ENCODE data around the gene IMPDH2.

Gene IMPDH2

DNA sequence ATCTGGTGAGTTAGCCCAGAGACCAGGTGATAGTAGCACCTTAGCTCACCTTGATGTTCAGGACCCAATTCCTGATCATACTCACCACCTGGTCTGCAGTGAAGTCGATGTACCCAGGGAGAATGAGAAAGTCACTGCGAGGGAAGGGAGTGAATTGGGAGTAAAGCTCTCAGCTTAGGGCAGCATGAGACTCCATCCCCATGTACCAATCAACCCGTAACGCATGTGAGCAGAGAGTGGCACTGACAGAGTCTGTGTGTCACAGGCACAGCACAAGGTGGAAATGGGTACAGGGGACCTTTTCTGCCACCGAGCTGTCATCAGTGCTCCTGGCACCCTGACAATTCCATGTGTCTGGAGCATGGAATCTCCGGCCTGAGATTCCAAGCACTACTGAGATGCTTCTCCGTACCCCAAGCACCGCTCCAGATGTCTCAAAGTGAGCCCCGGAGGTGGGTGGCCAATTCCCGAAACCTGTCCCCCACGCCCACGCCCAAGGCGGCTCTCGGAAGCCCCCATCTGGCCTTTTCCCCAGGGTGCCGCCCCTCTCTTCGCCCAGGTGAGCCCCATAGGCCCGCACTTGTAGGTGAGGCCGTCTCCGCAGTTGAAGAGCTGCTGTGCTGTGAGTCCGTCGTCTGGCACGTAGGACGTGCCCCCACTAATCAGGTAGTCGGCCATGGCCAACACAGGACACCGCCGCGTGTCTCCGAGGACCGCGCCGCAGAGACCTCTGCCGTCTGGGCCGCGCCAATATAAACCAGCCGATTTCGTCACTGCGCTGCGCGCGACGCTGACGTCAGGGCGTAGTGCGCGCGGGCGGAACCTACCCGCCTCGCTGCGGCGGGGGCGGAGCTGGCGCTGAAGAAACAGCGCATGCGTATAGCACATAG, at the start of gene IMPDH2:
TSS of gene IMPDH2 (minus strand) at position 726 of the 890 bp plus-strand sequence. CDS start at position 678, 48 bp downstream.
- DNase-seq = peak; percentile 91

DNA sequence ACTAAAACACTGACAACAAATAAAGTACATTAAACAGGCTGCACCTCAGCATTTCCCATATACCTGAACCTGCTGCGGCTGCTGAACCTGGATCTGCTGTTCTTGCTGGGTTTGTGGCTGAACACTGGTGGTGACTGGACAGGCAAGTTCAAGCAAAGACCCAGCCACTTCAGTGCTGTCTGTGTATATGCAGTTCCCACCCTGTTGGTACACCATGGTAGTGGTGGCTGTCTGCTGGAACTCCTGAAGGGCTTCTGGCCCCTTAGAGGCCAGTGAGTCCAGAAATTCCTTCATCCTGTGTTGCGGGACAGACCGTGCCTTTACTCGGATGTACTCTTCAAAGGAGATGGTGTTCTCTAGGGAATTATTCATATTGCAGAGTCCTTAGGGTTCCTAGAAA, 47.4 kb upstream of the IMPDH2 start:
- no peak for DNase-seq

DNA sequence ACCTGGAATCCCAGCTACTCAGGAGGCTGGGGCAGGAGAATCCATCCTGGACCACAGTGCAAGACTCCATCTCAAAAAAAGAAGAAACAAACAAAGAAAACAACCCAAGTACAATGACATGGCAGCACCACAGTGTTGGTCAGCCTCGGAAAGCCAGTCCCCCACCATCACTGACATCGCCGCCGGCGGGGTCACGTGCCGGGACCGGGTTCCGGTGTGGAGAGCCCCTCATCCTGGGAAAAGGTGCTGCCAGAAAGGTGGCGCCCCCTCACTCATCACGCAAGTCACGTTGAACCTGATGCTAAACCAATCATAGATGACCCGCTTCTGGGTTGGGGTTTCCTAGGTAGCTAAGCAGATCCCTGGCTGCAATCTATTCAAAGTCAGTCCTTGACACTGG, 46.9 kb upstream of the IMPDH2 start:
- DNase-seq = no peak

DNA sequence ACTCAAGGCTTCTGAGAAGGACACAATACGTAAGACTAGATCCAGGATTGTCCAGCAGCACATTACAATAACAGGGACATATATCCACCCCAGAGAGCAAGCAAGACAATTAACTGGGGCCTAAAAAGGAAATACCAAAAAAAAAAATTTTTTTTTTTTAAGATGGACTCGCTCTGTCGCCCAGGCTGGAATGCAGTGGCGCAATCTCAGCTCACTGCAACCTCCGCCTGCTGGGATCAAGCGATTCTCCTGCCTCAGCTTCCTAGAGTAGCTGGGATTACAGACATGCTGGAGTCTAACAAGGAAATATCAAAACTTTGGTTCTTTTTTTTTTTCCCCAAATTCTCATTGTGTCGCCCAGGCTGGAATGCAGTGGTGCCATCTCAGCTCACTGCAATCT, 28.8 kb upstream of the IMPDH2 start:
- no peak for DNase-seq

DNA sequence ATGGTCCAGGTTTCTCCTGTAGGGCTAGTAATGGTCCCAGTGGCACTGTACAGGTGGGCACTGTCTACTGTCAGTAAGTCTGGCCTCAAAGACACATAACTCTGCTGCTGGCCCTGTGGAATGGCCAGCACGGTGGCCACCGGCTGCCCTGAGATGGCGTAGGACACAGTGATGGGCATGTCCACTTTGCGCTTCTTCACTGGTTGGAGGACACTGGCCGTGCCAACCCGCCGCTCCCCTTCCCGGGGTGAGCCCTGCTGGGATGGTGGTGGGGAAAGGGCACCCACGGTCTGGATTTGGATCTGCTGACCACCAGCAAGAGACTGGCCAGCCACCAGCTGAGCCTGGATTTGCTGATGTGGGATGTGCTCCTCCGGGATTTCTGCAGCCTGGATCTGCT, 28.1 kb upstream of the IMPDH2 start:
- no peak for DNase-seq

DNA sequence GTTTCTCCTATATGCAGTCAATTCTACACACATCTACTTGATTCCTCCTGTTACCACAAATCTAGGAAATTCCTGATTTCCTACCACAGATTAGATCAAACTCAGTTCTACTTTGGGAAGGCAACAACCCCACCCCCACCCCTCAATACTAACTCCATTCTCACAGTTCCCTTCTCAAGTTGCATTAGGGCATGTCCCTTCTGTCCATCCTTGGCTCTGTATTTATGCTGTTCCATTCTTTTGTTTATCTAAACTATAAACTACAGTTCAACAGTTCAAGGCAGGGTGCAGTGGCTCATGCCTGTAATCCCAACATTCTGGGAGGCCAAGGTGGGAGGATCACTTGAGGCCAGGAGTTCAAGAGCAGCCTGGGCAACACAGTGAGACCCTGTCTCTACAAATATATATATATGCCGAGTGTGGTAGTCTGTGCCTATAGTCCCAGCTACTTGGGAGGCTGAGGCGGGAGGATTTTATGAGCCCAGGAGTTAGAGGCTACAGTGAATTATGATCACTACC, 25.2 kb upstream of the IMPDH2 start:
- no peak for DNase-seq

DNA sequence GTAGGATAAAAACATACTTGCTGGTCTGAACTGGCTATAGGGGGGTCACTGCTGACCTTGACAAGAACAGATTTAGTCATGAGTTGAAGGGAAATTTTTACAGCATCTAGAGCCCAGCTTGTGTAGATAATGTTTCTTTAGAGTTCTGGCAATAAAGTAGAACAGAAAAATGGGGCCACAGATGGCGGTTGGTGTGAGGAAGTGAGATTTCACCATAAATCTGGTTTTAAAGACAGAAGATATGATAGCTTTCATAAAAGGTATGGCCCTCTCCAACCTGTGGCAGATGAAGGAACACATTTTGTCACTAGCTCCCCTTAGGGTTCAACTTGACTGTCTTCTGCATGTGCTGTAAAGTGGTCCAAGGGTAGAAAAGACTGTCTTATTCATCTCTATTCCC, 24.3 kb upstream of the IMPDH2 start:
- no peak for DNase-seq

DNA sequence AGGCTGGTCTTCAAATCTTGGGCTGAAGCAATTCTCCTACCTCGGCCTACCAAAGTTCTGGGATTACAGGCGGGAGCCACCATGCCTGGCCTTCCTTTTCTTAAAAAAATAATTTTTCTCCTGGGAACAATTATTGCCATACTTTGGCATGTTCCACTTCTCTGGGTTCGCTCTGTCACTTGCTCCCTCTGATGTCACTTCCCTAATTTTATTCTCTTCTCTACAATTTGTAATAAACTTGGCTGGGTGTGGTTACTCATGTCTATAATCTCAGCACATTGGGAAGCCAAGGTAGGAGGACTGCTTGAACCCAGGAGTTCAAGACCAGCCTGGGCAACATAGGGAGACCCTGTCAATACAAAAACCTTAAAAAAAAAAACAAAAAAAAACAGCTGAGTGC, 6.1 kb upstream of the IMPDH2 start:
- no peak for DNase-seq

DNA sequence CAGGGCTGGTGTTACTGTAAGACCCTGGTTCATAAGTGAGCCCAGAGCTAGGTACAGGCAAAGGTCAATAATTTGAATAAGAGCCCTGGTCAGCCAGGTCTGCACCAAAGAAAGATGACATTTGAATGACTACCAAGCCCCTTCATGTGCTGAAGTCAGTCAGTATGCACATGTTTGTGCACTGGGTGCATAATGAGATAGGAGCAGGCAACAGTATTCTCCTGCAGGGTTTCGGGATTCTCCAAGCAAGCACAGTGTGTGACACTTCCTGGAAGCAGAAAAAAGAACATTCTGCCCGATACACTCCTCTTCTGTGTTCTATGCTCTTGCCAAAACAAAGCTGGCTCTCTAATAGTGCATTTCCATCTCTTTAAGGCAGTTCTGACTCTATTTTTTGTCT, 5.5 kb upstream of the IMPDH2 start:
- no peak for DNase-seq

DNA sequence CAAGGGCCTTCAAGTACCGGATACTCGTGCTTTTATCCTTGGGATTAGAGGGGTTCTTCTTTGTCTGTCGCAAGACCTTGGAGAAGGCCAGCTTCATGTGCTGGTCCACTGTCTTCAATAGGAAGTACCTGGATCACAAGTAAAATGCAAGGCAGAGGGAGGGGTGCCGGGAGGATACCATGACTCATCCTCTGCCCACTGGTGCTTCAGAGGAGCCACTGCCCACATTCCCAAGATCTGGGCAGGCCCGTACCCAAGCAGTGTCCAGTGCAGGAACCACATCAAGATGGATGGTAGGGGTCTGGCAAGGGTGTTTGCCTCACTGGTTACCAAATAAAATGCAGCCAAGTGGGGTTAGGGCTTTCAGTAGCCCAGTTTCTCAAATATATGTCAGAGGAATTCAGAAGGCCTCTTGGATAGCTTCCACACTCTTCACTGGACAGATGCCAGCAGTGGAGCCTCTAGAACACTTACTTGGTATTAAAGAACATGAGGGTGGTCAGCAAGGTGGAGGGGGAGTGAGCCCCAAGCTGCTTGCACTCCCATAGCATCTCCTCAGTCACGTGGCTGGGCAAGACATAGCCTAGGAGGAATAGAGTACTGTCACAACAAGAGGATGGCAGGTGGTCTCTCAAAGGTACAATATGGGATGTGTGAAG, 3.6 kb upstream of the IMPDH2 start:
- DNase-seq = peak; percentile 45

DNA sequence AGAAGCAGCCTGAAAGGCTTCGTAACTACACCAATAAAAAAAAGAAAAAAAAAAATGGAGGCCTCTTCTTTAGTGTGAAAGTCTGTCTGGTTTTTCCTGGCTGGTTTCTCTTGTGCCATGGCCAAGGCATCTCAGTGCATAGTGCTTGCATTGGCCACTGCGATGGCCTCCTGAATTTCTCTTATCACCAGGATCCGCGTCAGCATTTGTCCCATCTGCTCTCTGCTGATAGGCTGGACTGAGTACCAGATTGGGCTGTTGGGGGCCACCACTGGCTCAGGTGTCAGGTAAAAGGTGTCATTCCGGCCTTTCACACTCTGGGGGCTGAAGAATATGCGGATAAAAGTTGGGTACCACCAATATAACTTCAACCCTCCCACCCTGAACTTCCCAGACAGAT, 1.1 kb upstream of the IMPDH2 start:
- DNase-seq = no peak

DNA sequence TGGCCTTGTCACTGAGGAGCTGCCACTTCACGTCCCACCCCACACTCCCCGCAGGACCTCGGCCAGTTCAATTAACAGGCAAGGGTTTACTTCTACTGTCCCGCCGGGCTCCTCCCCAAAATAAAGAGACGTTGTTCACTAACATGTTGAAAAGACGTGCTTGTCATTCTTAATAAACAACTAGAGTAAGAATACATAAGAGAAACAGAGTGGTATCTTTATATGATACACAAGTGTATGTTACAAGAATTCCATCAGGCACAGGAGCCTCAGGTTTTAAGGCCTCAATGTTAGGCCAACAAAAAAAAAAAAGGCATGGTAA, 326 bp upstream of the IMPDH2 start:
- DNase-seq = no peak

DNA sequence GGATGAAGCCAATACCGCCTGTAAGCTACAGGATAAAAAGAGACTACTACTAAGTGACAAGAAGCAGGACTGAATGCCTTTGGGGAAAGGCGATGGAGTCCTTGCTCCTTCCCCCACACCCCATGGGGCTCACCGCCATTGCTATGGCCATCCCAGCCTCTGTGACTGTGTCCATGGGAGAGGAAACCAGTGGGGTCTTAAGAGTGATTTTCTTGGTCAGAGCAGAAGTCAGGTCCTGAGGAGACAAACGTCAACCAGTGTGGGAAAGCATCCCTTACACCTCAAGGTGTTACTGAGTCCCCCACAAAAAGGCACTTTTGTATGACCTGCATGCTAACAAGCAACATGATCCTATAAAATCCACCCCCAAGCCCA, 913 bp downstream of the IMPDH2 start:
- no peak for DNase-seq

DNA sequence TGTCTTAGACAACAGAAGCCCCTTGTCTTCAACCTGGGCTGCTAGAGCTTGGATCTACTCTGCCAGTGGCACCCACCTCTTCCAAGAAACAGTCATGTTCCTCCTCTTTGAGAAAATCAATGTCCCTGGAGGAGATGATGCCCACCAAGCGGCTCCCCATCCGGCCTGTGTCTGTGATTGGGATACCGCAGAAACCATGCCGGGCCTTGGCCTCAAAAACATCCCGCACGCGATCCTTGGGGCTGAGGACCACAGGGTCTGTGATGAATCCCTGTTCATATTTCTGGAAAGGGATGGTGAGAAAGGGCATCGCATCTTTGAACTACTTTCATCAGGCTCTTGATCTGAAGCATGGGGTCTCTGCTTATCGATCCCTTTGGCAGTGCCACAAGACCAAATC, 1.6 kb downstream of the IMPDH2 start:
- DNase-seq = no peak

DNA sequence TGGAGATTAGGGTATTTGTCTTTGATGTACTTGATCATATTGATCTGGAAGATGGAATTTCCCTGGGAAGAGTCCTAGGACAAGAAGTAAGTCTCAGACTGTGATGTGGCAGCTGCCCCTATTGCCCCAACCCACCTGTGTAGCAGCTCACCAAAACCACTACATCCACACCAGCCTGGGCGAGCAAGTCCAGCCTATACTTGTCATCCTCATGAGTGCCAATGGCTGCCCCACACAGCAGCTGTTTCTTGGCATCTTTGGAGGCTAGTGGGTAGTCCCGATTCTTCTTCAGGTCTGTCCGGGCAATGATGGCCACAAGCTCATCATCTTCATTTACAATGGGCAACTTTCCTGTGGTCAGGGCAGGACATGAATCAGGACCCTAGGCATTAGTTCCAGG, 2.7 kb downstream of the IMPDH2 start:
- DNase-seq = no peak

DNA sequence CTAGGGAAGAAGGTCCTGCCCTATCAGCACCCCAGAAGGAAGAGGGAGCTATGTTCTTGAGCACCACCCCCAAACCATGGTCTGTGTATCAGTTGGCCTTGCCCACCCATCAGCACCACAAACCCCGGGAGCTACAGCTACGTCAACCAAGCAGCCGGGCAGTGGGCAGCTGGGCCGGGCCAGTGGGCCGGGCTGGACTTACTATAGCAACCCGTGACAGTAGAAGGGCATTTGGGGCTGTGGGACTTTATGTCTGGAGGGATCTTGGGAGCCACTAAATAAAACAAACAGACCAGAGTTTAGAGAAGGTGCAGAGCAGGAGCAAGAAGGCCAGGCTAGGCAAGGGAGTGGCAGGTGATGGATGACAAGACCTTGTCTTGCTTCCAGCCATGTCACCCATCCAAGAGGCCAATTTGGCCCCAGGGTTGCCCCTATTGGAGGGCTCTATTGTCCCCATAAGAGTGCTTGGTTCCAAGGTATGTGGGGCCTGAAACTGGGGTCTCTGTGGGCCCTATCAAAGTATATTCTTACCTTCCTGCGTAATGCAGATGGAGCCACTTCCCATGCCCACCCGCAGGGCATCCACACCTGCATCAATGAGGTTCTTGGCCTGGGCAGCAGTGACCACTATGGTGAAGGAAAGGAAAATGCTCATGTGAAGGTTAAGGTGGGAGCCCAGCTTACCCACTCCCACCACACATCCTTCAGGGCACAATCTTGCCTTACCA, 3.2 kb downstream of the IMPDH2 start:
- DNase-seq = no peak

DNA sequence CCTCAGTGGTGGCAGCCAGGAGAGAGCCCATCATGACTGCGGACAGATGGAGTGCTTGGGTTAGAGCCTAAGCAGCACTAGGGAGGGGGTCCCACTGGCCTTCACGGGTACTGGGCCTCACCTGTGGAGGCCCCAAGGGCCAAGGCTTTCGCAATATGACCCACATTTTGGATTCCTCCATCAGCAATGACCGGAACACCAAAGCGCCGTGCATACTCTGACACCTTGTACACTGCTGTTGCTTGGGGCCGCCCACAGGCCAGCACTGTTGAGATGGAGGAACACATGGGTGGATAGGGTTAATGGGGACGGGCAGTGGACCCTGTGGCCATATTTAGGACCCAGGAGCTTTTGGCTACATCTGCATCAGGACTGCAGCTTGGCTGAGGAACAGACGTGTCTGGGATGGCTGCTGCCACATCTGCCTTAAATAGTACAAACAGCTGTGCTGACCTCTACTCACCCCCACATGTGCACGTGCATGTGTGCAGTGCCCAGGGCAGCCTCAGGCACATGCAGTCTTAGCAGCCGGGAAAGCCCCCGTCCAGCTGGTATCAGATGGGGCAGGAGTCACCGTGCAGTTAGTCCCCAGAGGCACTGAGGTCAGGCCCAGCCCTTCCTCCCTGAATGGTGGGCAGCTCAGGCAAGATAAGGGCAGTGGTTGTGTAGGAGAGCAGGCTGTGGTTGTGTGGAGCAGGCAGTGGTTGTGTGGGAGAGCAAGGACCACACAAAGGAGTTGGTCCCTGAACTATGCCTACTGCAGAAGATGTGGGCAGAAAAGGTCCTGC, 4.0 kb downstream of the IMPDH2 start:
- no peak for DNase-seq

DNA sequence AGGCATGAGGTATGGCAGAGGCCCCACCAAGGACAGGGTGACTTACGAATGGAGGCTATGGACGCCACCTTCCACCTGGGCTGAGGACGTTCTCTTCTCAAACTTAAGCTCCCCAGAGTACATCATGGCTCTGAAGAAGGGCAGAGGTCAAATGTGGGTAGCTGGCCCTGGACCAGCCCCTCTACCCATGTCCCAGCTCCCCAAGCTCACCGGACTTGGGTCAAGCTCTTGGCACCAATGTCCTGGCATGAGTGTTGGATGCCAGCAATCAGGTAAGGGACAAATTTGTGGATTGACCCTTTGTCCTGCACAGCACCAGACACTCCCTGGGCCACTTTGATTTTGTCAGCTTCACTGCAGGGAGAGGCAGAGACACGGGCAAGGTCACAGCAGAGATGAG, 4.7 kb downstream of the IMPDH2 start:
- DNase-seq = no peak

DNA sequence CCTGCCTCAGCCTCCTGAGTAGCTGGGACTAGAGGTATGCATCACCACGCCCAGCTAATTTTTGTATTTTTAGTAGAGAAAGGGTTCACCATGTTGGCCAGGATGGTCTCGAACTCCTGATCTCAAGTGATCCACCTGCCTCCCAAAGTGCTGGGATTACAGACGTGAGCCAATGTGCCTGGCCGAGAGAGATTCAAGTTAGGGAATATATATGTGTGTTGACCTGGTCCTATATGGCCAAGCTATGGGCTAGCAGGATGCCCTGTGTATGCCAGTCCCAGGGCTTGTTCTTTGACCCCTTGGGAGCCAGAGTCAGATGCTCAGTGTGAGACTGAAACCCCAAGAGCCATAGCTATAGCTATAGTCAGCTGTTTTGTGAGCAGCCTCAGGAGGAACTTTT, 5.4 kb downstream of the IMPDH2 start:
- no peak for DNase-seq

DNA sequence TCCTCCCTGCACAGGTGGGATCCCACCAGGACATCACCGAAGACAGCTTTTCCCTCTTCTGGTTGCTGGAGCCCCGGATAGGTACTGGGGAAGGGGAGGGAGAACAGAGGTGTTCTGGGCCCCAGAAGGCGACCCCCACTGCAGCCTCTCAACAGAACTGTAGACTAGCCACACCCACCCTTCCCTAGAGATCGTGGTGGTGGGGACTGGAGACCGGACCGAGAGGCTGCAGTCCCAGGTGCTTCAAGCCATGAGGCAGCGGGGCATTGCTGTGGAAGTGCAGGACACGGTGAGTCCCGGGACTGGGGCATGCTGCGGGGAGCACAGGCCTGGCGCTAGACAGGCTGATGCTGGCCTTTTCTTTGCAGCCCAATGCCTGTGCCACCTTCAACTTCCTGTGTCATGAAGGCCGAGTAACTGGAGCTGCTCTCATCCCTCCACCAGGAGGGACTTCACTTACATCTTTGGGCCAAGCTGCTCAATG, 6.5 kb downstream of the IMPDH2 start:
- DNase-seq = peak; percentile 45

DNA sequence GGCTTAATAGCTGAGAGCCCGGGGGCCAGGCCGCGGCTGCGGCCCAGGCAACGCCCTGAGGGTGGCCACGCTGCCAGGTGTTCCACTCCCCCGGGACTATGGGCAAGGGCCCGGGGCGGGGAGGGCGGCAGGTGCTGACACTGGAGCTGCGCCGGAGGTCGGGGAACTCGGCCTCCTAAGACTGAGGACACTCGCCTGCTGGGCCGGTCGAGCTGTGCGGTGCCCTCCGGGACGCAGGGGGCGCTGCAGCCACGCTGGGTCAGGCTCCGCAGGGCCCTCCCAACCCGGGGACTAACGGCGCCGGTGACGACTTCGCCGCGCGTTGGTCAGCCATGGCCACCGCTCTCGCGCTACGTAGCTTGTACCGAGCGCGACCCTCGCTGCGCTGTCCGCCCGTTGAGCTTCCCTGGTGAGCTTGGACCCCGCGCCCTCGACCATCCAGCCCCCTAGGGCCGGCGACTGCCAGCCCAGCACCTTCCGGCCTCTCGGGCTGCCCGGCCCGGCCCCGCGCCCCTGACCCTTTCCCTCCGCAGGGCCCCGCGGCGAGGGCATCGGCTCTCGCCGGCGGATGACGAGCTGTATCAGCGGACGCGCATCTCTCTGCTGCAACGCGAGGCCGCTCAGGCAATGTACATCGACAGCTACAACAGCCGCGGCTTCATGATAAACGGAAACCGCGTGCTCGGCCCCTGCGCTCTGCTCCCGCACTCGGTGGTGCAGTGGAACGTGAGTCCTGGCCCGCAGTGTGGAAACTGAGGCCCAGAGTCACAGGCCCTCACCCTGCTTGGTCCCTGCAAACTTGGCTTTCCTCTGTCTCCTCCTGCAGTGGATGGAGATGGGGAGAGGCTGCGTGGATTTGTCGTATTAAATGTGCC, 7.1 kb downstream of the IMPDH2 start, which contains the start of gene NDUFAF3:
TSS of gene NDUFAF3 (plus strand) at position 309 of the 875 bp plus-strand sequence. CDS start at position 333, 24 bp downstream.
- peak; percentile 90 for DNase-seq
